NCI-H345 (cell line): Measurements from ENCODE around the gene CCDC170.

Experiments used
- DNase-seq: peaks from one replicate; lab custom pipeline; 2025; lab: John Stamatoyannopoulos, UW

Gene CCDC170

DNA sequence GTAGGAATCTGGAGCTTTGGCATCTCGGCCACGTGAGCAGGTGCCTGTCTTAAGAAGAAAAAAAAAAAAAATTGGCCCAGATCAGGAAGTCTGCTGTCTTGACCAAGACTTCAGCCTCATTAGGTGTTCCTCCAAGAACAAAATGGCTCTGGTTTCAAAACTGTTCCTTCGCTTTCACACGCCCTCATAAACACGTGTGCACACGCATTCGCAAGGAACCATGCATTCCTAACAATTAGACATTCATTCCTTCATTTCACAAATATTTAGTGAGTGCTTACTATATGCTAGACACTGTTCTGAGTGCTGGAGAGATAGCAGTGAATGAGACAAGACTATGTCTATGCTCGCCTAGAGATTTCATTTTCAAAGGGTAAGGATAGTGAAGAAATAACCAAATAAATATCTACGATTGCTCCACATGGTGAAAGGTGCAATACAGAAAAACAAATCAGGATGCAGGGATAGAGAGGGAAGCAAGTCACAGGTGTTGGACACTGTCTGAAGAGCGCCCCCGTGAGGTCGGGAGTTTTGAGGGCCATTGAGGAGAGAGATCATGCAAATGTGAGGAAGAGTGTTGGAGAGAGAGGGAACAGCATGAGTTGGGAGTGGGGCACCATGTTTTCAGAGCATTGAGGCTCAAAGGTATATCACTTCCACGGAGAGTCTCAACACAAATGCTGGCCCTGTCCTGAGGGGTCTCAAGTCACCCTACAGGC is 53.3 kb downstream of the CCDC170 start:
- DNase-seq = no peak

DNA sequence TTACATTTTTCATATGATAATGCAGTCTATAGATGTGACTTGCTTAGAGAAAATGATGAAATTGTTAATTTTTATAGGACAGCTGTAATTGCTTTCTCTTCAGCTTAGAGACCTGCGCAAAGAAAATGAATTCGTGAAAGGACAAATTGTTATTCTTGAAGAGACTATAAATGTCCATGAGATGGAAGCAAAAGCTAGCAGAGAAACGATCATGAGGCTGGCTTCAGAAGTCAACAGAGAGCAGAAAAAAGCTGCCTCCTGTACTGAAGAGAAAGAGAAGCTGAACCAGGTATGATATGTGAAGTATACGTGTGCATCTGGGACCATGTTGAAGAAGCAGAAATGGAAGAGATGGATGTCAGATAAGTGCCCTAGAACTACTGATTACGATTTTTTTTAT is 54.4 kb downstream of the CCDC170 start:
- DNase-seq = no peak

DNA sequence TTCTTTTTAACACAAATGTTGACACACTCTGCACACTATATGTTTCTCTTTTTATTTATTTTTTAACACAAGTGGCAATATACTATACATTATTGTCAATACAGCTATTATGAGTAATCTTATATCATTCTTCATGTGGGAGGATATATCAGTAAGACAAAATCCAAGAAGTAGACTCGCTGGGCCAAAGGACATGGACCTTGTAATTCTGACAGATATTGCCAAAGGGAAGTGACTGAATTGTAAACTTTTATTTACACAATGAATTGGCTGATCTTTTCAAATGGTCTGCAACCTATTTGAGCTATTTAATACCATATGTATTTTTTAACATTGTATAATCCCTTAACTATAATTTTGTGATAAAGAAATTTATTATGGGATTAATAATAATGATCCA is 56.0 kb downstream of the CCDC170 start:
- no peak for DNase-seq

DNA sequence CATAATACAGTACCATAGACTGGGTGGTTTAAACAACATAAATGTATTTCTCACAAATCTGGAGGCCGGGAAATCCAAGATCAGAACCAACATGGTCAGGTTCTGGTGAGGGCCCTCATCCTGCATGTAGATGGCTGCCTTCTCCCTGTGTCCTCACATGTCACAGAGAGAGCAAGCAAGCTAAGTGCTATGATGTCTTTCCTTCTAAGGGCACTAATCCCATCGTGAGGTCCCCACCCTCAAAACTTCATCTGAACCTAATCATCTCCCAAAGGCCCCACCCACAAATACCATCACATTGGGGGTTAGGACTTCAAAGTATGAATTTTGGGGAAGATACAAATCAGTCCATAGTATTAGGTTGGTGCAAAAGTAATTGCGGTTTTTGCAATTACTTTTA is 56.8 kb downstream of the CCDC170 start:
- no peak for DNase-seq

DNA sequence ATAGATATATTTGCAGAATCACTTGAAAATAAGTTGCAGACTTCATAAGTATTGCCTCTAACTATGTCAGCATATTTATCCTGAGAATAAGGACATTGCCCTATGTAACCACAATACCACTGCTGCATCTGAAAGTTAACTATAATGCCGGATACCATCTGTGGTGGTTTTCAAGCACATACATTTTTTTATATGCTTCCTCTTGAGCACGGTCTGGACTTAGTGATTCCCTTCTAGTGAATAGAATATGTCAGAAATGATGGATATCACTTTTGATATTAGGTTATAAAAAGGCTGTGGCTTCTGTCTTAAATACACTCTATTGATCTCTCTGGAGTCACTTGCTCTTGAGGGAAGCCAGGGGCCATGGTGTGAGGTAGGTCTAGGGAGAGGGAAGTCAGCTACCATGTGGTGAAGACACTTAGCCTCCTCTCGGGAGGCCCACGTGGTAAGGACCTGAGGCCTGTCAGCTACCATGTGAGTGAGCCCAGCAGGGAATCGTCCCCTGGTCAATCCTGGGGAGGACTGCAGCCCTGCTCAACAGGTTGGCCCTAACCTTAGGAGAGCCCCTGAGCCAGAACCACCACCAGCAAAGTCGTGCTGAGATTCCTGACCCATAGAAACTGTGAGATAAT is 57.5 kb downstream of the CCDC170 start:
- no peak for DNase-seq

DNA sequence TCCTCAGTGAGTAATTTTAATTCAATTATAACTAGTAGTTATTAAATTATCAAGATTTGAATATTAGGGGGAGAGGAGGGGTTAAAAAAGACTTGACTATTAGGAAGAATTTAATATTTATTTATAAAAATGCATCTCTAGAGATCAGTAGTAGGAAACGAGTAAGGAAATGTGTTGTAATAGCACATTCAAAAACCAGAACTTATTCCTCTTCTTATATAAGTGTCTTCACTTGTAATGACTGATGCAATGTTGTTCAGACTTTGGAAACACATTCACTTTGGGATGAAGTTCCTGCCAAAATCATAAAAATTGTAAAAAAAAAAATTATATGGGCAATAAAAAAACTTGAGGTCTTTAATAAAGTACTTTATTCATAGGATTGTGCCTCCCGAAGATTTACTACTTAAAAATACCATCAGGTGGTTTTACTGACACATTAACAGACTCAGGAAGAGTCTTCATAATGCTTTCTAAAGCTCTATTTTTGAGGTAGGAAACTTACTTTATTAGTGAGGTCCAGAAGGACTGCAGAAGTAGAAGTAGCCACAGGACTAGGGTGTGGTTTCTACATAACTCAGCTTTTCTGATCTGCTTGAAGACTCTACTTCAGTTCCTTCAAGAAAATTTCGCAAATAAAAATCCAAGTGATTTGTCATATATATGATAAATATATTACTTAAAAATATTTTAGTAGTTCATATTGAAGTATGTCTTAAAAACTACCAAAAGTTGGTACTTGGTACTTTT is 59.8 kb downstream of the CCDC170 start:
- no peak for DNase-seq

DNA sequence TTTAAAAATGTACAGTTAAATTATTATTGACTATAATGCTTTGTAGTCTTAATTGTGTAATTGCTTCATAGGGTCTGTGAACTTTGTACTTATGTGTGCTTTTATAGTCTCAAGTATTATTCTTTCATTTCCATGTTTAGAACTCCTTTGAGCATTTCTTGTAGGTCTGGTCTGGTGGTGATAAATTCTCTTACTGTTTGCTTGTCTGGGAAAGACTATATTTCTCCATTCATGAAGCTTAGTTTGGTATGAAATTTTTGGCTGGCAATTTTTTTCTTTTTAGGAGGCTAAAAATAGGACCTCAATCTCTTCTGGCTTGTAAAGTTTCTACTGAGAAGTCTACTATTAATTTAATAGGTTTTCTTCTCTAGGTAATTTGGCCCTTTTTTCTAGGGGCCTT is 67.4 kb downstream of the CCDC170 start:
- DNase-seq = no peak

DNA sequence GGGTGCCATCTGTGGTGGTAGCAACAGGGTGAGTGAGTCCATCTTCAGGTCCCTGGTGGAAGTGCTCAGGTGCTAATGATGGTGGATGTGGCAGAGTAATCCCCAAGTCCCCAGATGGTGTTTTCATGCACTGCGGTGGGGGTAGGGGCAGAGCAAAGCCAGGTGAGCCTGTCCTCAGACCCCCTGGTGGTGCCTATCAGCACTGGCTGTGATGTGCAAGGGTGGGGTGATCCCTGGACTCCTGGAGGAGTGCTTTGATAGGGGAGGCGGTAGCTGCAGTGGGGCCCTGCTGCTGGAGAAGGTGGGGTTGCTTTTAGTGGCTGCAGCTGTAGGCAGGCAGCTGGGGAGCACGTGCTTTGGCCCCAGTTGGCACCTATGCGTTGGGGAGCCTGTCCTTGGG is 70.8 kb downstream of the CCDC170 start:
- DNase-seq = no peak

DNA sequence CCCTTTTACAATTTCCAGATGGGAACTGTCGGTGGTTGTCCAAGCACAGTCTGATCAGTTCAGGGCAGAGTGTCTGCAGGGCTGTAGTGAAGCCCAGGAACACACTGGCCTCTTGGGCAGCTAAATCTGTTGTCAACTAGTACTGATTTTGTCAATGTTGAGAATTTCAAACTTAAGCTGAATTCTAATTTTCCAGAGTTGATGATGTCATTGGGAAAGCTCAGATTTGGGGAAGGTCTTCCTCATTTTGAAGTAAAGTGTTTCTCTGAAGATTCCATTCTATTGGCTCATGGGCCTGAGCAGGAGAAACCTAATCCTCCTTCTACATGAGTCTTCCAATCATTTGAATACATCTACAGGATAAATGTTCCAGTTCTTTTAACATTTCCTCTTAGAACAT is 72.1 kb downstream of the CCDC170 start:
- no peak for DNase-seq

DNA sequence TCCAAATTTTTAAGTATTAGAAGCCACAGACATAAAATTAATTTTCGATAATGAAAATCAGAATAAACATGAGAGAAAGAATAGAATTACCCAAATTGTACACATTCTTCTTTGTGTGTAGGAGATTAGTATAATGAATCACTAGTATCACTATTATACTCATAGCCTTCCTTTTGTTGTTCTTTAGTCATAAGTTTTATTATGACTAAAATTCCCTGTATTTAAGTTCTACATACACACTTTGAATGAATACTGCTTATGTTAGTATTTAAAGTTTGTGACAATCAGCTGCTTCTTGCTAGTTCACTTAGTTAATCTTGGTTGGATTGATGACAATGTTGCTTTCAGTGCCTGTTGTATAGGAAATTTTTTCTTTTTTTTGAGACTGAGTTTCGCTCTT is 72.7 kb downstream of the CCDC170 start:
- DNase-seq = no peak

DNA sequence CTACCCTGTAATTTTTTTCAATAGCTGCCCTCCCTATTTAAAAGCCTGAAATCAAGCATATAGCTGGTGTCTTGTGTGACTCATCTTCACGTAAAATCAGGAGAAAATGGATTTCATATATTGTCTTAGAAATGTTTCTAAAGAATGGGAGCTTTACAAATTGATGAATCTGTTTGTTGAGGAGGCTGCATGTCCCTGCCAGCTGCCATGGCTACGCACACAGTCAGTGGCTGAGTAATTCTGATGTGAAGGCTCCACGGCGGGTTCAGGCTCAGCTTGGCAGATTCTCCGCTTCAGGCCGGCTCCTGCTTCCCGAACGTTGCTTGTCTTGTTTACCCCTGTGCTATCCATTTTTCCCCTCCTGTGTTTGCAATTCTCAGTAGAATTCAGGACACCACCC is 82.8 kb downstream of the CCDC170 start:
- no peak for DNase-seq

DNA sequence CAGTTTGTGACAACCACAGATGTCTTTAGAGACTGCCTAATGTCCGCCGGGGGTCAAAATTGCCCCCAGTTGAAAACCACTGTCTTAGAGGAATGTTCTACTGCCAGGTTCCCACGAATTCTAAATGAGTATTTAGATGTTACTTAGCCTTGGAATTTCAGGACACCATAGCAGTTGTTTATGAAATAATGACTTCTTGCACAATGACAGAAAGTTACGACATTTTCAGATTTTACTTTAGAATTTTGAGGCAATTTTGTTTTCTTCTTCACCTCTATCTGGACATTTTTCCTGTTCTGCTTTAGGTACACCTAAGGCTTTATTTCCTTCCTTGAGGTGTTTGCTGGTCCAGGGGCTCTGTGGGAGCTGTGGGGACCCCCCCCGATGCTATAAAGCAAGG is 83.4 kb downstream of the CCDC170 start:
- no peak for DNase-seq

DNA sequence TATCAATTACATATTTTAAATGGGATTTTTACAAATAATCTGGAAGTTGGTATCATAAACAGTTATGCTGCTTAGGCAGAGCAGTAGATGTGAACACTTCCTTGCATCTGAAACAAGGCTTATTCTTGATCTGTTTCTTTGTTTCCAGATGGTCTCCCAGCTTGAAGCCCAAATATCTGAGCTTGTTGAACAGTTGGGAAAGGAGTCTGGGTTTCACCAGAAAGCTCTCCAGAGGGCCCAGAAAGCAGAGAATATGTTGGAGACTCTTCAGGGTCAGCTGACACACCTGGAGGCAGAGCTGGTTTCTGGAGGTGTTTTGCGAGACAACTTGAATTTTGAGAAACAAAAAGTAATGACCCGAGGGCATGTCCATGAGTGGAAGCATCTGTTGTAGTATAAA is 91.9 kb downstream of the CCDC170 start:
- no peak for DNase-seq

DNA sequence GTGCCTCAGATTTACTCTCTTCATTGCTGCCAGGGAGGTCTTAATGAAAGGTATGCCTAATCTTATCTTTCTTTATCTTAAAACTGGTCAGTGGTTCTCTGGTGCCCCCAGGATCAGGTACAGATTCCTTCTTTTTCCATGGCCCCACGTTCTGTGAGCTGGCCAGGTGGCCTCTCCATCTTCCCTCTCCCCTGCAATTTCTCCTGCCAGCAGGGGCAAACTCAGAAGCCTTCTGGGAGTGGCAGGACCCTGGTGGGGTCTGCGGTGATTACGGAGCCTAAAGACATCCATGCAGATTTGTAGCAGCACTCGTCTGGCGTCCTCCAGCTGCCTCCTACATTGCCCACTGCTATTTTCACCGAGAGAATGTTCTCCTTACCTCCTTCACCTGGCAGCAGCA is 95.8 kb downstream of the CCDC170 start:
- no peak for DNase-seq

DNA sequence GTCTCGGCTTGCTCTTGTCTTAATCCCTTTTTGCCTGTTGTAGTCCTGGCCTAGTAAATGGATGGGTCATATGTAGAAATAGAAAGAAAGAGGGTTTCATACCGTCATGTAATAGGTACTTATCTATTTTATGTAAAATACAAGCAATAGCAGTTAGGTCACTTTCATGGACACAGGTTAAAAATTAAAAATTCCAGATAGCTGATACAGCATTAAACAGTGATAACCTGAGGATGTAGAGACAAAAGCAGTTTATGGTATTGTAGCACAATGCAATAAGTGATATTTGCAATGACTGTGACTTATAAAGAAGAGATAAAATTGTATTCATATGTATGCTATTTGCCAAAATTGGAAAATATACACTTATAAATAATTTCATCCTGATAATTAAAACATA is 96.9 kb downstream of the CCDC170 start:
- DNase-seq = no peak

DNA sequence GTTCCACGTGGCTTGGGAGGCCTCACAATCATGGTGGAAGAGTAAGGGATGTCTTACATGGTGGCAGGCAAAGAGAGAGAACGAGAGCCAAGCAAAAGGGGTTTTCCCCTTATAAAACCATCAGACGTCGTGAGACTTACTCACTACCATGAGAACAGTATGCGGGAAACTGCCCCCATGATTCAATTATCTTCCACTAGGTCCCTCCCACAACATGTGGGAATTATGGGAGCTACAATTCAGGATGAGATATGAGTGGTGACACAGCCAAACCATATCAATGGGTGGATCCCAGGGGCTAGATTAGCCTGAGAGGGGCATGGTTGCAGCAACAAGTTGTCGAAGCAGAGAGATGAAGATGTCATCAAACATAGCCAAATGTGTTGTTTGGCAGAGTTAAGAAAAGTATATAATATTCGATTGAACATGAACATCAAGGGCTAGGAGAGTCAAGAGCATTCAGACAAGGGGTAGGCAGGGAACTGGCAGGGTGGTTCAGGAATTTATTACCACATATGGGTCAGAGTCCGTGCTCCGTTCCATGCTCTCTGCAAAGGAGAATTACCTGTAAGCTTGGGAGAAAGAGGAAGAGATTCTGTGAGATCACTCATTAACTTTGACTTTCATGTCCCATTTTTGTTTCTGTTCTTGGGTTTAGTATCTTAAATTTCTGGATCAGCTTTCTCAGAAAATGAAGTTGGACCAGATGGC is 98.8 kb downstream of the CCDC170 start:
- no peak for DNase-seq

DNA sequence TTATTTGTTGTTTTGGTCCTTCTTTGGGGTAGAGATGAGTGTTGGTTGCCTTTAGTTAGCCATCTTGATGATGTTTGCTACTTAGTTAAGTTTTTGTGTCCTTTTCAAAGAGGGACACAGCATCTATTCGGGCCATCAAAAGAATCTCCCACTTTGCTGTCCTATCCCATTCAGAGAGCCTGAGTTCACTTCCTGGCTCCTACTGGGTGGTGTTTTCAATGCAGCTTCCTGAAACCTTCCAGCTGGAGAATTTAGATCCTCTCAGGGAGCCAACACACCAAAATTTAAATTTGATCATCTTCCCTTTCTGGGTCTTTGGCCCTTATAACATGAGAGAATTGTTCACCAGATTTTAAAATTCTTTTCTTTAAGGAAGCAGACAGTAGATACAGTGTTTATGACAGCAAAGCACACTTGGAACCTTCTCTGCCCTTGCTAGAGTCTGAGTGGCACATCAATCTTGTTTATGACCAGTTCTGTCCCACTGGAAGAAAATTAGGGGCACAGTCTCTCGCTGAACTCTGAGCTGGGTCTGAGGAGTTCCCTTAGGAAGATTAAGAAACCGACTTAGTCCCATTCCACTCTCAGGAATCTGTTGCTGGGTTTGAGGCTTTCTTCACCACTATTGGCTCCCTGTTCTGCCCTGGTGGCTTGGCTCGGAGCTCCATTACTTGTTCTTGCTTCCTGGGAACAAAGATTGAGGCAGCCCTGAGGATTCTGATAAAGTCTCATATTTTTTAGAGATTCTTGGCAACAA is 115.5 kb downstream of the CCDC170 start:
- DNase-seq = no peak

DNA sequence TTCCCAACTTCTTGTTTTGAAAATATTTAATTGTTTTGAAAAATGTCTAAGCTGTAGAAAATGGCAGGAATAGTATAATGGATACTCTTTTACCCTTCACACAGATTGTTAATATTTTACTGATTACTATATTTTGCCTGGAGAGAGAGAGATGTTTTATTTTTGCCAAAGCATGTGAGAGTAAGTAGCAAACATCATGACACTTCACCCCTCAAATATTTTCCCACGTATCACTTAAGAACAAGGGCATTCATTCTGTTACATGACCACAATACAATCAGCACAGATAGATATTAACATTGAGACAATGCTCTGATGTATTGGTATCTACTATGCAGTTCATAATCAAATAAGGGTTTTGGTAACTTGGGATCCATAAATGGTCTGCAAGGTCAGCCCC is 116.5 kb downstream of the CCDC170 start:
- no peak for DNase-seq

DNA sequence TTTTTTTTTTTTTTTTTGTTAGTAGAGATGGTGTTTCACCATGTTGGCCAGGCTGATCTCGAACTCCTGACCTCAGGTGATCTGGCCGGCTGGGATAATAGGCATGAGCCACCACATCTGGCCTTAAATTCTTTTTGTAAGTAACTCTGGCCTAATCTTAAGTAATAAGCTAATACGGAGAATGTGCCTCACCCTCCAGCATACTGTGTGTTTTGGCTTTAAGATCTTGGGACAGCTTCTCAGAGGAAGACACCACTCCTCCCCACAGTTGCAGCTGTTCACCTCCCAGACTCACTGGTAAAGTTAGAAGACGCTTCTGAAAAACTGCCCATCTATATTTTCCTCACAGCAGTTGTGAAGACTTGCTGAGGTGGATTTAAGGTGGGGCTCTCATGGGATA is 120.8 kb downstream of the CCDC170 start:
- DNase-seq = no peak

DNA sequence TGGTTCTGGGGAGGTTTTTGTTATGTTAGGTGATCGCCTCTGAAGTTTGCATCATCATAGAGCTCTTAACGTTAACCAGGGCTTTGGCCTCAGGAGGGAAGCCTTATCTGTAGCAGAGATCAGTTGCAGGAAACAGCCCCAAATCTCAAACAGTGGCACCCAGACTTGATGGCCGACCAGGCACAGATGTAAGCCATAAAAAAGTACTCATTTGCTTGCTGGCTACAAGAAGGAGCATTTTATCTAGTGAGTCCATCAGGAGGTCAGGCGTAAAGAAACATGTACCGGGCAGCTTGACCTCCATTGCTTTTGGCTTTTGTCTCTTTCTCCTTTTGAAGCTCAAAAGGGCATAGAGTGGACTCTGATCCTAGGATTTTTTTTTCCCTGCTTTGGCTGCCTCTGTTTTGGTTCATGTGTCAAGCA is 122.3 kb downstream of the CCDC170 start:
- DNase-seq = no peak

DNA sequence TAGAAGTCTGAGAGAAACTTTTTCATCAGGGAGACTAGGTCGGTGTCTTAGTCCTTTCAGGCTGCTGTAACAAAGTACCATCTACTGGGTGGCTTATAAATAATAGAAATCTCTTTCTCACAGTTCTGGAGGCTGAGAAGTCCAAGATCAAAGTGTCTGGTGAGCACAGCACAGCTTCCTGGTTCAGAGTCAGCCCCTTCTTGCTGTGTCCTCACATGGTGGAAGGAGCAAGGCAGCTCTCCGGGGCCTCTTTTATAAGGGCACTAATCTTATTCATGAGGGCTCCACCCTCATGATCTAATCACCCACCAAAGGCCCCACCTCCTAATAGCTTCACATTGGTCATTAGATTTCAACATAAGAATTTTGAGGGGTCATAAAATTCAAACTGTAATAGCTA is 122.8 kb downstream of the CCDC170 start:
- DNase-seq = no peak

DNA sequence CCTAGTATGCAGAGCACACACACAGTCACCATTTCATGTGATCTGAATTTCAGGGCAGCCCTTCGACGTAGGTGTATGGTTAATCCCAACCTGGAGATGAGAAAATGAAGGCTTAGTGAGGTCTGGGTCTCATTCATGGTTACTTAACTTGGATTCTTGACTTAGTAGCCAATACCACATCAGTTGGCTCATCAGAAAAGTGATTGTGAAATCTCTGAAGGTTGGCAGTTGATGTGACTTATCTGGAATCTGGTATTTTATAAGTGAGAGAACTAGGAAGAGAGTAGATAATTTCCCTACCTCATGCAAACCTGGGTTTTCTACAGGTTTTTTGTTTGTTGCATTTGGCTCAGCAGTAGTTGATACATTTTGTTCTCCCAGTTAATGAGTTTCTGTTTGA is 123.7 kb downstream of the CCDC170 start:
- no peak for DNase-seq
